SU-DHL-6 (cell line): ENCODE measurements around the gene SMIM17.

Experiments used
- H2AFZ ChIP-seq: fragments of 200-600 bp; sonication (generic); 2 replicates; pipeline ENCODE4 v1.6.1; 2014; ENCODE audit warnings: low read depth, mild to moderate bottlenecking, moderate library complexity, mixed read lengths, antibody characterized with exemption, low read length; ENCODE audit not compliant: severe bottlenecking
- H3F3A ChIP-seq: fragments of 200-600 bp; shearing (Covaris generic); 2 replicates; pipeline ENCODE4 v1.6.0; 2016; ENCODE audit warnings: antibody characterized with exemption, mild to moderate bottlenecking; ENCODE audit not compliant: insufficient read depth
- H3K27ac ChIP-seq: fragments of 200-600 bp; sonication (generic); 2 replicates; pipeline ENCODE4 v1.5.1; 2016; ENCODE audit warnings: low read depth, mild to moderate bottlenecking, low read length, moderate library complexity, mixed read lengths
- H3K27me3 ChIP-seq: fragments of 200-600 bp; sonication (generic), shearing (Covaris generic); 2 replicates; pipeline ENCODE4 v1.6.0; 2014; ENCODE audit warnings: mild to moderate bottlenecking, low read length
- H3K36me3 ChIP-seq: fragments of 200-600 bp; sonication (generic); 2 replicates; pipeline ENCODE4 v1.6.1; 2014; ENCODE audit warnings: mild to moderate bottlenecking, low read length, mixed read lengths
- H3K4me2 ChIP-seq: fragments of 300-600, 200-600 bp; shearing (Covaris generic), sonication (generic); 2 replicates; pipeline ENCODE4 v1.6.0; 2014; ENCODE audit warnings: low read length, low read depth, mild to moderate bottlenecking; ENCODE audit not compliant: poor library complexity, severe bottlenecking
- H3K4me3 ChIP-seq: fragments of 200-600 bp; sonication (generic); 2 replicates; pipeline ENCODE4 v1.5.1; 2014; ENCODE audit warnings: antibody characterized with exemption, low read length, mild to moderate bottlenecking, mixed read lengths; ENCODE audit not compliant: insufficient read depth, poor library complexity, severe bottlenecking
- H3K79me2 ChIP-seq: fragments of 200-600 bp; sonication (generic); 2 replicates; pipeline ENCODE4 v1.6.1; 2014; ENCODE audit warnings: mild to moderate bottlenecking, low read length, moderate library complexity; ENCODE audit not compliant: insufficient read depth
- H3K9ac ChIP-seq: fragments of 200-600 bp; sonication (generic); 2 replicates; pipeline ENCODE4 v1.7.0; 2014; ENCODE audit warnings: mild to moderate bottlenecking, low read length
- H3K9me2 ChIP-seq: fragments of 200-600 bp; sonication (generic); replicated peaks from 2 replicates; pipeline ENCODE4 v1.6.1; 2014; ENCODE audit warnings: low read length; ENCODE audit not compliant: insufficient read depth
- H3K9me3 ChIP-seq: fragments of 200-600 bp; sonication (generic); 2 replicates; pipeline ENCODE4 v1.6.1; 2014; ENCODE audit warnings: low read length, mixed read lengths; ENCODE audit not compliant: insufficient read depth
- H4K20me1 ChIP-seq: fragments of 200-600 bp; sonication (generic); 2 replicates; pipeline ENCODE4 v1.6.1; 2014; ENCODE audit warnings: low read depth, mild to moderate bottlenecking, antibody characterized with exemption, low read length, moderate library complexity, mixed read lengths
- CTCF ChIP-seq: fragments of 200-600 bp; sonication (generic); IDR thresholded peaks from one replicate; pipeline ENCODE4 v1.5.1; 2017; ENCODE audit warnings: antibody characterized with exemption, mild to moderate bottlenecking, low read length, moderate library complexity; ENCODE audit not compliant: insufficient read depth, poor library complexity, severe bottlenecking
- EZH2phosphoT487 ChIP-seq: fragments of 200-600 bp; sonication (generic), shearing (Covaris generic); conservative IDR thresholded peaks from 2 replicates; pipeline ENCODE4 v1.6.1; 2018; ENCODE audit warnings: mild to moderate bottlenecking, antibody characterized with exemption, low read length, moderate library complexity, mixed read lengths

Gene SMIM17

GRCh38 chr19:56617531-56617930, 25.4 kb upstream of the SMIM17 start:
- Histone ChIP-seq H3K9me3 (no peaks in the 10 kb centered on the region), H3K4me2 (no peak overlapping the region), H2AFZ (no peak overlapping the region), H3K4me3 (no peak overlapping the region), H4K20me1 (no peaks in the 10 kb centered on the region), H3K27me3 (no peaks in the 10 kb centered on the region), H3K9ac (no peak overlapping the region), H3K36me3 (no peaks in the 10 kb centered on the region), H3K27ac (no peak overlapping the region), H3K9me2 (no peaks in the 10 kb centered on the region), H3K79me2 (no peaks in the 10 kb centered on the region), H3F3A (no peaks in the 10 kb centered on the region)
- TF ChIP-seq CTCF, result no peak
- TF ChIP-seq EZH2phosphoT487, result no peak

GRCh38 chr19:56619121-56619520, 23.8 kb upstream of the SMIM17 start:
- no peak for TF ChIP-seq EZH2phosphoT487
- no peak for TF ChIP-seq CTCF
- Histone ChIP-seq H3K9me2 (no peaks in the 10 kb centered on the region), H3K9me3 (no peaks in the 10 kb centered on the region), H3F3A (no peaks in the 10 kb centered on the region), H3K36me3 (no peaks in the 10 kb centered on the region), H4K20me1 (no peaks in the 10 kb centered on the region), H3K9ac (no peak overlapping the region), H3K4me3 (no peak overlapping the region), H3K27ac (no peak overlapping the region), H3K79me2 (no peaks in the 10 kb centered on the region), H3K27me3 (no peaks in the 10 kb centered on the region), H2AFZ (no peak overlapping the region), H3K4me2 (no peak overlapping the region)

- Histone ChIP-seq H3K4me2 (no peak overlapping the region), H2AFZ (no peak overlapping the region), H3F3A (no peaks in the 10 kb centered on the region), H3K9me3 (no peaks in the 10 kb centered on the region), H3K27ac (no peak overlapping the region), H3K9ac (no peak overlapping the region), H3K4me3 (no peak overlapping the region), H4K20me1 (no peaks in the 10 kb centered on the region), H3K9me2 (no peaks in the 10 kb centered on the region), H3K79me2 (no peaks in the 10 kb centered on the region), H3K36me3 (no peaks in the 10 kb centered on the region), H3K27me3 (no peaks in the 10 kb centered on the region)
- TF ChIP-seq CTCF (no peak), EZH2phosphoT487 (no peak)
Observed at GRCh38 chr19:56622374-56622773, 20.6 kb upstream of the SMIM17 start.

- Histone ChIP-seq H3K79me2 (no peaks in the 10 kb centered on the region), H3K27ac (no peak overlapping the region), H3K27me3 (no peaks in the 10 kb centered on the region), H3F3A (no peaks in the 10 kb centered on the region), H3K9me2 (no peaks in the 10 kb centered on the region), H3K4me2 (no peak overlapping the region), H2AFZ (no peak overlapping the region), H3K9ac (no peak overlapping the region), H3K9me3 (no peaks in the 10 kb centered on the region), H3K4me3 (no peak overlapping the region), H3K36me3 (no peaks in the 10 kb centered on the region), H4K20me1 (no peaks in the 10 kb centered on the region)
- TF ChIP-seq CTCF (no peak), EZH2phosphoT487 (no peak)
Observed at GRCh38 chr19:56623006-56623405, 20.0 kb upstream of the SMIM17 start.
